Thoracic aorta (tissue), 2 donors: ENCODE data around the gene ANKRD42. TPM values are rescaled to one million over a fixed set of nuclear protein-coding genes. Genes with fewer than 3 reads are reported as not detected.

Experiments
- ATAC-seq: fragments of 150-250 bp; one replicate; pipeline ENCODE4 v1.8.0; 2017; ENCODE audit warnings: low read depth; ENCODE audit not compliant: insufficient number of reproducible peaks, low FRiP score
- DNase-seq: peaks from one replicate; pipeline ENCODE4 v3.0.0-alpha.2; 2020; ENCODE audit warnings: low spot score
- H3K27ac ChIP-seq, 2 donors: fragments of 200-600 bp; sonication (generic); 1 replicate in 1 of 2; 2 replicates in 1 of 2; pipeline ENCODE4 v1.5.1; 2016; ENCODE audit warnings: mild to moderate bottlenecking in 2 of 2, moderate library complexity in 2 of 2
- H3K27me3 ChIP-seq: fragments of 200-600 bp; sonication (generic); replicated peaks from 2 replicates; pipeline ENCODE4 v1.6.0; 2016; ENCODE audit warnings: mild to moderate bottlenecking; ENCODE audit not compliant: insufficient read depth
- H3K36me3 ChIP-seq: fragments of 200-600 bp; sonication (generic); one replicate; pipeline ENCODE4 v1.5.1; 2016
- H3K4me1 ChIP-seq, 2 donors: fragments of 200-600 bp; sonication (generic); 1 replicate in 1 of 2; 2 replicates in 1 of 2; pipeline versions ENCODE4 v1.5.1 to v1.6.0; 2016; ENCODE audit warnings: low read depth in 2 of 2, mild to moderate bottlenecking in 1 of 2; ENCODE audit not compliant: control insufficient read depth in 1 of 2
- H3K4me3 ChIP-seq: fragments of 200-600 bp; sonication (generic); 2 replicates; pipeline ENCODE4 v1.5.1; 2016; ENCODE audit warnings: mild to moderate bottlenecking
- H3K9me3 ChIP-seq: fragments of 200-600 bp; sonication (generic); 2 replicates; pipeline ENCODE4 v1.5.1; 2016
- total RNA-seq, 2 donors: library from RNA; depleted of rRNA; stranded (reverse); fragments of >200 nt; gene quantifications; one replicate each; pipeline versions ENCODE4 v1.1.0 to v1.2.3, GENCODE V29; 2016
- TF ChIP-seq, protein P1 (sequence below): fragments of 200-600 bp; sonication (generic); IDR thresholded peaks from one replicate; pipeline ENCODE4 v1.5.1; 2019; ENCODE audit warnings: antibody characterized with exemption

ANKRD42 gene
- total RNA-seq, 2 donors from 2014 or later, result 11.6 to 25.6 TPM

- peaks cover 61 to 68% of the 10 kb centered on the region in 2 donors for H3K4me1 ChIP-seq
- no peak overlapping the region for H3K27ac ChIP-seq
- H3K9me3 ChIP-seq, result no peaks in the 10 kb centered on the region
- peaks cover 33% of the 10 kb centered on the region for H3K36me3 ChIP-seq
- no peak for DNase-seq
- no peak for ATAC-seq
- TF ChIP-seq, protein P1, sequence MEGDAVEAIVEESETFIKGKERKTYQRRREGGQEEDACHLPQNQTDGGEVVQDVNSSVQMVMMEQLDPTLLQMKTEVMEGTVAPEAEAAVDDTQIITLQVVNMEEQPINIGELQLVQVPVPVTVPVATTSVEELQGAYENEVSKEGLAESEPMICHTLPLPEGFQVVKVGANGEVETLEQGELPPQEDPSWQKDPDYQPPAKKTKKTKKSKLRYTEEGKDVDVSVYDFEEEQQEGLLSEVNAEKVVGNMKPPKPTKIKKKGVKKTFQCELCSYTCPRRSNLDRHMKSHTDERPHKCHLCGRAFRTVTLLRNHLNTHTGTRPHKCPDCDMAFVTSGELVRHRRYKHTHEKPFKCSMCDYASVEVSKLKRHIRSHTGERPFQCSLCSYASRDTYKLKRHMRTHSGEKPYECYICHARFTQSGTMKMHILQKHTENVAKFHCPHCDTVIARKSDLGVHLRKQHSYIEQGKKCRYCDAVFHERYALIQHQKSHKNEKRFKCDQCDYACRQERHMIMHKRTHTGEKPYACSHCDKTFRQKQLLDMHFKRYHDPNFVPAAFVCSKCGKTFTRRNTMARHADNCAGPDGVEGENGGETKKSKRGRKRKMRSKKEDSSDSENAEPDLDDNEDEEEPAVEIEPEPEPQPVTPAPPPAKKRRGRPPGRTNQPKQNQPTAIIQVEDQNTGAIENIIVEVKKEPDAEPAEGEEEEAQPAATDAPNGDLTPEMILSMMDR, result no peak
- no peak overlapping the region for H3K4me3 ChIP-seq
- no peaks in the 10 kb centered on the region for H3K27me3 ChIP-seq
Observed at GRCh38 chr11:83174008-83174407, 19.5 kb upstream of the ANKRD42 start.

GRCh38 chr11:83175815-83176214, 17.7 kb upstream of the ANKRD42 start:
- H3K4me3 ChIP-seq, result no peak overlapping the region
- no peaks in the 10 kb centered on the region for H3K9me3 ChIP-seq
- peaks cover 49 to 52% of the 10 kb centered on the region in 2 donors for H3K4me1 ChIP-seq
- no peak for ATAC-seq
- no peaks in the 10 kb centered on the region for H3K27me3 ChIP-seq
- no peak overlapping the region for H3K27ac ChIP-seq
- DNase-seq, result no peak
- peaks cover 39% of the 10 kb centered on the region for H3K36me3 ChIP-seq
- TF ChIP-seq, protein P1, result no peak

GRCh38 chr11:83181815-83182214, 11.7 kb upstream of the ANKRD42 start:
- ATAC-seq, result no peak
- no peak overlapping the region for H3K27ac ChIP-seq
- TF ChIP-seq, protein P1, result no peak
- peaks cover 3% of the 10 kb centered on the region in 2 donors for H3K4me1 ChIP-seq
- peaks cover 59% of the 10 kb centered on the region for H3K36me3 ChIP-seq
- no peaks in the 10 kb centered on the region for H3K9me3 ChIP-seq
- no peak overlapping the region for H3K4me3 ChIP-seq
- H3K27me3 ChIP-seq, result no peaks in the 10 kb centered on the region
- DNase-seq, result no peak

GRCh38 chr11:83185767-83186166, 7.7 kb upstream of the ANKRD42 start:
- Histone ChIP-seq H3K27ac (no peak overlapping the region), H3K4me1 (no peaks in the 10 kb centered on the region), H3K36me3 (peaks cover 53% of the 10 kb centered on the region), H3K4me3 (no peak overlapping the region), H3K9me3 (no peaks in the 10 kb centered on the region), H3K27me3 (no peaks in the 10 kb centered on the region)
- TF ChIP-seq, protein P1, result no peak
- ATAC-seq, result no peak
- DNase-seq, result no peak

GRCh38 chr11:83187465-83187864, 6.0 kb upstream of the ANKRD42 start:
- ATAC-seq, result no peak
- no peak overlapping the region for H3K27ac ChIP-seq

More at GRCh38 chr11:83187465-83187864, 6.0 kb upstream of the ANKRD42 start:
- Histone ChIP-seq H3K4me3 (no peak overlapping the region), H3K36me3 (peaks cover 51% of the 10 kb centered on the region), H3K27me3 (no peaks in the 10 kb centered on the region), H3K9me3 (no peaks in the 10 kb centered on the region), H3K4me1 (peaks cover 0 to 6% of the 10 kb centered on the region in 2 donors)
- TF ChIP-seq, protein P1, result no peak
- no peak for DNase-seq
